ENCODE results near the gene PPOX. TPM values are rescaled to one million over a fixed set of nuclear protein-coding genes. Genes with fewer than 3 reads are reported as not detected.

Gene PPOX
- total RNA-seq, 1 donor from 2014 or later: 17.1 TPM

GRCh38 chr1:161172349-161172748, 6.1 kb downstream of the PPOX start:
- intact Hi-C loops (cut with DNase I): no loop called here
- ATAC-seq (ENCODE audit: poor library complexity) (no peak), DNase-seq (no peak)

GRCh38 chr1:161172776-161173376, 6.7 kb downstream of the PPOX start:
- no peak for ATAC-seq (ENCODE audit: poor library complexity)
- intact Hi-C loops (cut with DNase I): no loop called here
- no peak for DNase-seq

- no peak for ATAC-seq (ENCODE audit: poor library complexity)
- no peak for DNase-seq
- intact Hi-C loops (cut with DNase I): no loop called here
Observed at GRCh38 chr1:161173711-161174110, 7.5 kb downstream of the PPOX start.

GRCh38 chr1:161174911-161175310, 8.7 kb downstream of the PPOX start:
- no peak for ATAC-seq (ENCODE audit: poor library complexity)
- intact Hi-C loops (cut with DNase I): no loop called here
- no peak for DNase-seq

GRCh38 chr1:161175771-161176453, 9.7 kb downstream of the PPOX start:
- no peak for DNase-seq
- no peak for ATAC-seq (ENCODE audit: poor library complexity)
- intact Hi-C loops (cut with DNase I): no loop called here

- intact Hi-C loops (cut with DNase I): no loop called here
- ATAC-seq (ENCODE audit: poor library complexity) (peak; percentile 1), DNase-seq (no peak)
Observed at GRCh38 chr1:161176468-161177111, 10.4 kb downstream of the PPOX start.

GRCh38 chr1:161177112-161177935, 11.1 kb downstream of the PPOX start, which contains the start of gene B4GALT3:
B4GALT3 (minus strand) TSS chr1:161177507; CDS start chr1:161176060, 1,447 bp downstream.
- ATAC-seq (ENCODE audit: poor library complexity) (peak; percentile 97), DNase-seq (peak; percentile 95)
- intact Hi-C loops (cut with DNase I): no loop called here

GRCh38 chr1:161177936-161178244, 11.7 kb downstream of the PPOX start:
- ATAC-seq (ENCODE audit: poor library complexity) (no peak), DNase-seq (no peak)
- intact Hi-C loops (cut with DNase I): no loop called here

- DNase-seq (no peak), ATAC-seq (ENCODE audit: poor library complexity) (no peak)
- intact Hi-C loops (cut with DNase I): no loop called here
Observed at GRCh38 chr1:161179698-161180097, 13.5 kb downstream of the PPOX start.

- no peak for DNase-seq
- no peak for ATAC-seq (ENCODE audit: poor library complexity)
- intact Hi-C loops (cut with DNase I): no loop called here
Observed at GRCh38 chr1:161180639-161181038, 14.4 kb downstream of the PPOX start.

GRCh38 chr1:161182214-161182613, 16.0 kb downstream of the PPOX start:
- intact Hi-C loops (cut with DNase I): no loop called here
- ATAC-seq (ENCODE audit: poor library complexity): no peak
- DNase-seq: no peak

GRCh38 chr1:161185282-161185682, 19.1 kb downstream of the PPOX start:
- intact Hi-C loops (cut with DNase I): no loop called here
- peak; percentile 83 for ATAC-seq (ENCODE audit: poor library complexity)
- DNase-seq: peak; percentile 79

GRCh38 chr1:161185732-161186311, 19.6 kb downstream of the PPOX start:
- DNase-seq: no peak
- intact Hi-C loops (cut with DNase I): no loop called here
- peak; percentile 45 for ATAC-seq (ENCODE audit: poor library complexity)

- DNase-seq: no peak
- ATAC-seq (ENCODE audit: poor library complexity): no peak
- intact Hi-C loops (cut with DNase I): no loop called here
Observed at GRCh38 chr1:161187311-161187710, 21.1 kb downstream of the PPOX start.

GRCh38 chr1:161188381-161188780, 22.2 kb downstream of the PPOX start:
- intact Hi-C loops (cut with DNase I): no loop called here
- DNase-seq: no peak
- ATAC-seq (ENCODE audit: poor library complexity): no peak

GRCh38 chr1:161189036-161189435, 22.8 kb downstream of the PPOX start:
- intact Hi-C loops (cut with DNase I): no loop called here
- no peak for DNase-seq
- ATAC-seq (ENCODE audit: poor library complexity): no peak

- intact Hi-C loops (cut with DNase I): loop anchor here (10.0 kb wide), 1 partner anchor 194 kb away; no protein-coding TSS in a partner anchor
- no peak for ATAC-seq (ENCODE audit: poor library complexity)
- DNase-seq: no peak
Observed at GRCh38 chr1:161190962-161191521, 24.8 kb downstream of the PPOX start.

- intact Hi-C loops (cut with DNase I): loop anchor here (10.0 kb wide), 1 partner anchor 193 kb away; no protein-coding TSS in a partner anchor
- no peak for DNase-seq
- ATAC-seq (ENCODE audit: poor library complexity): no peak
Observed at GRCh38 chr1:161191971-161192370, 25.7 kb downstream of the PPOX start.
